ENCODE results near the gene ZNG1C. TPM values are rescaled to one million over a fixed set of nuclear protein-coding genes. Genes with fewer than 3 reads are reported as not detected.

The ZNG1C gene
- 25.2 TPM for total RNA-seq

GRCh38 chr9:68241683-68242082, at the start of gene ZNG1C:
TSS of gene ZNG1C (plus strand) at chr9:68241983. CDS start at chr9:68242032, 49 bp downstream.

GRCh38 chr9:68302567-68302966, 60.8 kb downstream of the ZNG1C start, which contains the start of gene FOXD4L3:
TSS of gene FOXD4L3 (plus strand) at chr9:68302867. CDS start at chr9:68302952, 85 bp downstream.

Other genes starting within 250 kb of the ZNG1C start
- not detected for gene FOXD4L3, start 60.9 kb downstream of the ZNG1C start, total RNA-seq
- 54.2 TPM for gene PGM5, start 114.6 kb downstream of the ZNG1C start, total RNA-seq

Measured in metanephros (tissue), 1 donor.